ENCODE results near the gene SLC43A2. TPM values are rescaled to one million over a fixed set of nuclear protein-coding genes. Genes with fewer than 3 reads are reported as not detected.

Gene SLC43A2
- total and polyA plus RNA-seq, 2 of the 13 experiments (the other 11 are each of a cell fraction or from before 2014, with no cell fraction given) = 7.3 to 20.0 TPM

DNA sequence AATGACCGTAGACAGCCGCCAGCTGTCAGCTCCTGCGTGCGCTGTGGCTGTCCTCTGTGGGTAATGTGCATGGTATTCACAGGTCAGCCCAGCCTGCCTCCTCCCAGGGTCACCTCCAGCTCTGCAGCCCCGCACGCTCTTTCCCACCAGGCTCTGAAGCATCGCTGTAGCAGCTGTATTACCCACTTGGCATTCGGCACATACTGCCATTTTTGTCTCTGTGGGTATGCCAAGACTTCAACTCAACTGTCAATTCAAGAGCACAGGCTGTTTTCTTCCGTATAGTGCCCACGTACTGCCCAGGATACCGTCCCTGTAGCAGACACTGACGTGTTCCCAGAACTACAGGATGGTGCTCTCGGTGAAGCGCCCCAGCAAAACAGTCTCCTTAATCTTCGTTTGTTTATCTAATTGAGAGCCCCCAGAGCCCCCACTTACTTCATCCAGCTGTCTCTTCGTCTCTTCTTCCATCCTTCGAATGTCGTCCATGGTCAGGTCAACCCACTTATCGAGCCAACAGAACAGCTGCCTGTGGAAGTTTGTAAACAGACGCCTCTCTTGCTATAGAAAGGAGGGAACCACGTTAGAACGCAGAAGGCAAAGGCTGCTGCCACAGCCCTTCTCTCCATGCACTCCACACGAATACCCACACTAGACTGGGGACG is 94.8 kb downstream of the SLC43A2 start:
- 98% methylated on average over 24 of the region's 24 CpGs for WGBS (ENCODE audit: low lambda C conversion rate)
- Histone ChIP-seq H3K4me1 (ENCODE audit: insufficient read depth, low read length) (no peaks in the 10 kb centered on the region), H3K9ac (ENCODE audit: insufficient read depth, low read depth, low read length) (no peak overlapping the region), H4K20me1 (ENCODE audit: insufficient read depth, low read length) (no peaks in the 10 kb centered on the region), H3K4me3 (replicated peaks in 1 of 3; ENCODE audit: insufficient read depth in 1 of 3, low read depth in 2 of 3, low read length in 3 of 3) (no peak overlapping the region), H3K4me2 (ENCODE audit: low read depth, low read length) (no peak overlapping the region), H3K27ac (ENCODE audit: extremely low read length, insufficient read depth, low read length) (no peak overlapping the region), H3K36me3 (replicated peaks in 1 of 2; ENCODE audit: control insufficient read depth in 1 of 2, insufficient read depth in 2 of 2, low read length in 2 of 2) (peaks cover 10 to 53% of the 10 kb centered on the region in 2 experiments), H2AFZ (ENCODE audit: low read length) (no peak overlapping the region), H3K27me3 (ENCODE audit: control insufficient read depth in 1 of 2, insufficient read depth in 2 of 2, low read length in 2 of 2) (no peaks in the 10 kb centered on the region), H3K9me3 (ENCODE audit: low read length) (no peaks in the 10 kb centered on the region), H3K79me2 (ENCODE audit: insufficient read depth, low read length) (no peaks in the 10 kb centered on the region)
- no peak for DNase-seq (ENCODE audit: low spot score)
- ChIA-PET POLR2A (no interaction called here), CTCF (ENCODE audit: low intra/inter-chr PET ratio, low total read pairs) (interaction anchor here (1.1 kb wide), 1 partner anchor 169 kb away, joined by 3 read pairs; no protein-coding TSS in a partner anchor)
- no peak for ATAC-seq
- FAIRE-seq = no peak
- TF ChIP-seq STAT5B (CRISPR knock-in tag; IDR thresholded peaks at IDR 0.05) (no peak), ASH2L (IDR thresholded peaks at IDR 0.05; ENCODE audit: insufficient read length, low read depth, low read length) (no peak), ZNF335 (CRISPR knock-in tag; IDR thresholded peaks at IDR 0.05) (no peak), ZNF354B (CRISPR knock-in tag; IDR thresholded peaks at IDR 0.05) (no peak), JUND (CRISPR knock-in tag; IDR thresholded peaks at IDR 0.05) (no peak), ZNF558 (CRISPR knock-in tag; IDR thresholded peaks at IDR 0.05; ENCODE audit: borderline replicate concordance) (no peak), KAT7 (CRISPR knock-in tag; IDR thresholded peaks at IDR 0.05; ENCODE audit: borderline replicate concordance) (no peak), MED1 (CRISPR knock-in tag; IDR thresholded peaks at IDR 0.05) (no peak), TAF15 (IDR thresholded peaks at IDR 0.05; ENCODE audit: low read depth, low read length, poor library complexity, severe bottlenecking) (no peak), KLF16 (CRISPR knock-in tag; IDR thresholded peaks at IDR 0.05) (no peak), NKX3-1 (CRISPR knock-in tag; IDR thresholded peaks at IDR 0.05) (no peak)
- TF ChIP-seq, protein P1, sequence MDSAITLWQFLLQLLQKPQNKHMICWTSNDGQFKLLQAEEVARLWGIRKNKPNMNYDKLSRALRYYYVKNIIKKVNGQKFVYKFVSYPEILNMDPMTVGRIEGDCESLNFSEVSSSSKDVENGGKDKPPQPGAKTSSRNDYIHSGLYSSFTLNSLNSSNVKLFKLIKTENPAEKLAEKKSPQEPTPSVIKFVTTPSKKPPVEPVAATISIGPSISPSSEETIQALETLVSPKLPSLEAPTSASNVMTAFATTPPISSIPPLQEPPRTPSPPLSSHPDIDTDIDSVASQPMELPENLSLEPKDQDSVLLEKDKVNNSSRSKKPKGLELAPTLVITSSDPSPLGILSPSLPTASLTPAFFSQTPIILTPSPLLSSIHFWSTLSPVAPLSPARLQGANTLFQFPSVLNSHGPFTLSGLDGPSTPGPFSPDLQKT (CRISPR knock-in tag; IDR thresholded peaks at IDR 0.05; ENCODE audit: borderline replicate concordance) = no peak
- TF ChIP-seq, protein P2, sequence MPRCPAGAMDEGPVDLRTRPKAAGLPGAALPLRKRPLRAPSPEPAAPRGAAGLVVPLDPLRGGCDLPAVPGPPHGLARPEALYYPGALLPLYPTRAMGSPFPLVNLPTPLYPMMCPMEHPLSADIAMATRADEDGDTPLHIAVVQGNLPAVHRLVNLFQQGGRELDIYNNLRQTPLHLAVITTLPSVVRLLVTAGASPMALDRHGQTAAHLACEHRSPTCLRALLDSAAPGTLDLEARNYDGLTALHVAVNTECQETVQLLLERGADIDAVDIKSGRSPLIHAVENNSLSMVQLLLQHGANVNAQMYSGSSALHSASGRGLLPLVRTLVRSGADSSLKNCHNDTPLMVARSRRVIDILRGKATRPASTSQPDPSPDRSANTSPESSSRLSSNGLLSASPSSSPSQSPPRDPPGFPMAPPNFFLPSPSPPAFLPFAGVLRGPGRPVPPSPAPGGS (CRISPR knock-in tag; IDR thresholded peaks at IDR 0.05) = no peak
- intact Hi-C loops (cut with micrococcal nuclease; ENCODE audit: unreplicated experiment) = no loop called here
- BruUV-seq (replicated peaks) = no TSS peak
- in situ Hi-C loops (cut with HindIII; ENCODE audit: extremely low pct_ligation_motif_present, low pct_unique_long_range_greater_than_20kb) = no loop called here

Data from HepG2 (cell line).